ENCODE results near the gene ADARB1. TPM values are rescaled to one million over a fixed set of nuclear protein-coding genes. Genes with fewer than 3 reads are reported as not detected.

Gene ADARB1
- polyA plus RNA-seq, 4 donors: 1.1 to 8.3 (median 3.8) TPM

DNA sequence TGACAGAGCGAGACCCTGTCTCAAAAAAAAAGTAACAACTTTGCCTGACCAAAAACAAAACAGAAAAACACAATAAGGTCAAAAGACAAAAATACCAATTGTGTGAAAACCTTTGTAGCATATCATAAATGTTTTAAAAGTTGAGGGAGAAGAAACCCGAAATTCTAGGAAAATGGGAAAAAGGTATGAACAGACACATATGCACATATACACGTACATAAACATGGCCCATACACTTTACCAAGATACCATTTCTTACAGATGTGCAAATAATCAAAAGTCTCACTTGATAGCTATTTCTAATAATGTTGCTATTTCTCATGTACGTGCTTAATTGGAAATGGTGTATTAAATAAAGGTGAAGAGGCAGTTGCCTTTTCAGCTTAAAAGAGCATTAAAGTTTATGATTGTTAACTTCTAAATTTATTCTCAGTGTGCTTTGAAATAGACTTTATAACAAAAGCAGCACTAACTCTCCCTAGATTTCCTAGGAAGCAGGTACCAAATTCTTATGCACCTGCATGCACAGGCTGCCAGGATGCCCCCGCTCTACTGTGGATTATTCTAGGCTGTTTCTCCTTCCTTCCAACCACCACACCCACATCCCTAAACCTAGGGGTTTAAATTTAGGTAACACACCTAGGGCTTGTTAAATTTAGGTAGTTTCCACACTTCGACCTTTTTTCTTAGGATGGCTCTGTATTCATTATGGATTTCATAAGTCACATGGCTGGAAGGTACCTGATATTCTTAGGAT, 33.8 kb downstream of the ADARB1 start:
- no peak for FAIRE-seq
- no peak overlapping the region for H3K27ac ChIP-seq (ENCODE audit: low read depth in 1 of 3, low read length in 2 of 3)
- WGBS, 3 donors: 94 to 97% (median 97%) methylated on average over 6 of the region's 6 CpGs

DNA sequence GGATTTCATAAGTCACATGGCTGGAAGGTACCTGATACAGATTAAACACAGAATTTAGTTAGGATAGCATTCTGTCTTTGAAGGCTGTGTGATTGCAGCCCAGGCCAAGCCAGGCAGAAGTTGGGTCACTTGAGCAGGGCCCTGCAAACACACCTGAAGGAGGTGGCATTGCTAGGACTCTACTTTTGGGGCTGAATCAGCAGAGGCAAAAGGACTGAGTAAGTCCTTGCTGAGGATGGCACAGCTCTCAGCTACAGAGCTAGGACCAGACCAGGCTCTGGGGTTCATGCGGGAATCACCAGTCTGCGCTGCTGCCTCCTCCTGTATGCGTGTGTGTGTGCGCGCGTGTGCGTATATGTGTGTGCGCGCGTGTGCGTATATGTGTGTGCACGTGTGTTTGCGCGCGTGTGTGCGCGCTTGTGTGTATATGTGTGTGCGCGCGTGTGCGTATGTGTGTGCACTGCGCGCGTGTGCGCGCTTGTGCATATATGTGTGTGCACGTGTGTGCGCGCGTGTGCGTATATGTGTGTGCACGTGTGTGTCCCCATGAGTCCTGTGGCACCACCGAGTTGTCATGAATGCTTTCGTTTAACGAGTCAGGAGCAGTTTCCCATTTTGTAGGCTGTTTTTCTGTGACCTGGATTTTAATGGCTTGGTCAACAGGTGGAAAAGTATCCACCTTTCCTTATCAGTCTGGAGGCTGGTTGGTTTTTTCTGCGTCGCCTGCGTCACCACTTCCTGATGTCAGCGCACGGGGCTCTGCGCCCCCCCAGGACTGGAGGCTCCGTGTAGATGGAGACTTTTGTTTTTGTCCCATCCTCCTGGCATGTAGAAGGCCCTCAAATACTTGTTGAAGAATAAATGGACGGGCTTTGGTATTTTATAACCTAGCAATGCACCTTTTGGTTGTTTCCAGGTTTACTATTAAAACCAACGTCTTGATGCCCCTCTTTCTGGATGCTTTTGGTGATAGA, 34.7 kb downstream of the ADARB1 start:
- Histone ChIP-seq H3K27ac (ENCODE audit: low read depth in 1 of 3, low read length in 2 of 3) (peak overlapping the region in 1 of 3 donors; percentile 32), H3K36me3 (ENCODE audit: control insufficient read depth in 3 of 3, insufficient read depth in 2 of 3, low read depth in 1 of 3, low read length in 3 of 3) (no peaks in the 10 kb centered on the region), H3K4me1 (ENCODE audit: control insufficient read depth in 3 of 3, insufficient read depth in 2 of 3, low read depth in 1 of 3, low read length in 2 of 3) (no peaks in the 10 kb centered on the region), H3K4me3 (ENCODE audit: low read depth in 1 of 3, low read length in 3 of 3) (no peak overlapping the region), H3K27me3 (ENCODE audit: control insufficient read depth in 3 of 3, insufficient read depth in 3 of 3, low read length in 3 of 3) (no peaks in the 10 kb centered on the region), H3K9me3 (ENCODE audit: control insufficient read depth in 2 of 2, insufficient read depth in 1 of 2, low read depth in 1 of 2, low read length in 1 of 2) (no peaks in the 10 kb centered on the region)
- 87 to 92% (median 90%) methylated on average over 44 of the region's 44 CpGs for WGBS, 3 donors
- FAIRE-seq: no peak
- DNase-seq: no peak

More for the DNA sequence above, 33.8 kb downstream of the ADARB1 start:
- no peak overlapping the region for H3K4me3 ChIP-seq (ENCODE audit: low read depth in 1 of 3, low read length in 3 of 3)
- no peak for DNase-seq
- no peaks in the 10 kb centered on the region for H3K27me3 ChIP-seq (ENCODE audit: control insufficient read depth in 3 of 3, insufficient read depth in 3 of 3, low read length in 3 of 3)
- no peaks in the 10 kb centered on the region for H3K9me3 ChIP-seq (ENCODE audit: control insufficient read depth in 2 of 2, insufficient read depth in 1 of 2, low read depth in 1 of 2, low read length in 1 of 2)
- no peaks in the 10 kb centered on the region for H3K4me1 ChIP-seq (ENCODE audit: control insufficient read depth in 3 of 3, insufficient read depth in 2 of 3, low read depth in 1 of 3, low read length in 2 of 3)
- no peaks in the 10 kb centered on the region for H3K36me3 ChIP-seq (ENCODE audit: control insufficient read depth in 3 of 3, insufficient read depth in 2 of 3, low read depth in 1 of 3, low read length in 3 of 3)

DNA sequence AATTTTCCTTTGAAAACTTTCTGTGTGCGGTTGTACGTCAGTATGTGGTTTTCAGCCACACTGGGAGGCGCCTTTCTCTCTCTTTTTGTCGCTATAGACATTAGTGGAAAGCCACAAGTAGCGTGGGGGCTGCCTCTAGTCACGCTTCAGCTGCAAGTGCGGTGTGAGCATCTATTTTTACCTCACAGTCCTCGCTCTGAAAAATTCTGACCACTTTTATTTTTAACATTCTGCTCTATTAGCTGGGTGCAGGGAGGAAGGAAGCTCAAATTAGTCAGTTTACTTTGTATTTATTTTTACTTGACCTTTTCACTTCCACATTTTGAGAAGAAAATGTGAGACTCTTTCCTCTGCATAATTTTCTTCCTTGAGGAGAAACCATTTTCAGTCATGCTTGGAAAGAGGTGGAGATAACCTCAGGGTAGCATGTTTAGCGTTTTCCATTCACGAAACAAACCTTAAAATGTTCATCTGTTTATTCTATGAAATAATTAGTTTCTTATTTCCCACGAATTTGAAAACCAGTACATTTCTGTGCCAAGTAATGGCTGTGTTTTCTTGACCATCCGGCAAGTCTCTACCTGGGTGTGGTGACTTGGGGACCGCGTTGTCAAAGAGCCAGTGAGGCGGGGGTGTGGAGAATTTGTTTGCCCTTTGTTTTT, 35.6 kb downstream of the ADARB1 start:
- 51 to 75% (median 58%) methylated on average over 15 of the region's 15 CpGs for WGBS, 3 donors
- H3K4me3 ChIP-seq (ENCODE audit: low read depth in 1 of 3, low read length in 3 of 3): no peak overlapping the region
- H3K36me3 ChIP-seq (ENCODE audit: control insufficient read depth in 3 of 3, insufficient read depth in 2 of 3, low read depth in 1 of 3, low read length in 3 of 3): no peaks in the 10 kb centered on the region
- no peak for DNase-seq
- no peaks in the 10 kb centered on the region for H3K27me3 ChIP-seq (ENCODE audit: control insufficient read depth in 3 of 3, insufficient read depth in 3 of 3, low read length in 3 of 3)
- H3K9me3 ChIP-seq (ENCODE audit: control insufficient read depth in 2 of 2, insufficient read depth in 1 of 2, low read depth in 1 of 2, low read length in 1 of 2): no peaks in the 10 kb centered on the region
- FAIRE-seq: no peak
- H3K27ac ChIP-seq (ENCODE audit: low read depth in 1 of 3, low read length in 2 of 3): peak overlapping the region in 1 of 3 donors; percentile 32
- H3K4me1 ChIP-seq (ENCODE audit: control insufficient read depth in 3 of 3, insufficient read depth in 2 of 3, low read depth in 1 of 3, low read length in 2 of 3): no peaks in the 10 kb centered on the region

DNA sequence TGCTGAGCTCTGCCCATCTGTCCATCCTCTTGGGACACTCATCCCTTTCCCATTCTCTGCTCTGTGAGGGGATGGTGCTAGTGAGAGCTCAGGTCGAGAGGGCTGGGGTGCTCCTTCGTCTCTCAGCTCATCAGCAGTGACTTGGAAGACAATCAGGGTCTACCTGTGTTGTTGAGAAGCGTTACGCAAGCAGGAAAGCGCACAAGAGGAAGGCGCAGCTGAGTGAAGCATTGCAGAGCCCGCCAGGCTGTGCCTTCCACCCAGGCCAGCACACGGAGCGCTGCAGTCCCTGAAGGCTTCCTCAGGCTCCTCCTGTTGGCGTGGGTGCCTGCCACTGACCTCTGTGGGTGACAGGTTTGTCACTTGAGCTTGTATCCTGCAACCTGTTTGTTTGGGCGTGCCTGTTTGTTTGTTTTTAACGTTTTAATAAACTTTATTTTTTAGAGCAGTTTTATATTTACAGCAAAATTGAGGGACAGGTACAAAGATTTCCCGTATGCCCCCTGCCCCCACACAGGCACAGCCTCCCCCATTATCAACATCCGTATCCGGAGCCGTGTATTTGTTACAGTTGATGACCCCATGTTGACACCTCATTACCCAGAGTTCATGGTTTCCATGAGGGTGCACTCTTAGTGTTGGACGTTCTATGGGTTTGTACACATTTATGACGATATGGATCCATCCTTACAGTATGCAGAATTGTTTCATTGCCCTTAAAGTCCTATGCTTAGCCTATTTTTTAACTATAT, 36.7 kb downstream of the ADARB1 start:
- no peaks in the 10 kb centered on the region for H3K4me1 ChIP-seq (ENCODE audit: control insufficient read depth in 3 of 3, insufficient read depth in 2 of 3, low read depth in 1 of 3, low read length in 2 of 3)
- no peak for FAIRE-seq

DNA sequence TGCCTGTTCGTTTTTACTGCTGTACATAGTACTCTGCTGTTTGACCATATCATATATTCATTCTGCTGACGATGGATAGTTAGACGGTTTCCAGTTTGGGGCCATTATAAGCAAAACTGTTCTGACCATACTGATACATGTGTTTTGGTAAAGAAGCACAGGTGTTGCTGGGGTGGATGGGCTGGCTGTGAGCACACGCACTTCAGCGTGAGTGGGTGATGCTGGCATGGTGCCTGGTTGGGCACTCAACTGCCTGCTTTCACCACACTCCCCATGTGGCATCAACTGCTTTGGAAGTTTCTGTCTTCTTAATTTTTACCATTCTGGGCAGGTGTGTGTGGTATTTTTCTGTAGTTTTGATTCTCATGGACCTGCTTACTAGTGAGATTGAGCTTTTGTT, 37.3 kb downstream of the ADARB1 start:
- H3K4me1 ChIP-seq (ENCODE audit: control insufficient read depth in 3 of 3, insufficient read depth in 2 of 3, low read depth in 1 of 3, low read length in 2 of 3): no peaks in the 10 kb centered on the region
- 78 to 85% (median 84%) methylated on average over 5 of the region's 5 CpGs for WGBS, 3 donors
- H3K9me3 ChIP-seq (ENCODE audit: control insufficient read depth in 2 of 2, insufficient read depth in 1 of 2, low read depth in 1 of 2, low read length in 1 of 2): no peaks in the 10 kb centered on the region
- H3K4me3 ChIP-seq (ENCODE audit: low read depth in 1 of 3, low read length in 3 of 3): no peak overlapping the region
- FAIRE-seq (no peak), DNase-seq (no peak)
- H3K27me3 ChIP-seq (ENCODE audit: control insufficient read depth in 3 of 3, insufficient read depth in 3 of 3, low read length in 3 of 3): no peaks in the 10 kb centered on the region
- no peak overlapping the region for H3K27ac ChIP-seq (ENCODE audit: low read depth in 1 of 3, low read length in 2 of 3)
- no peaks in the 10 kb centered on the region for H3K36me3 ChIP-seq (ENCODE audit: control insufficient read depth in 3 of 3, insufficient read depth in 2 of 3, low read depth in 1 of 3, low read length in 3 of 3)

More for the DNA sequence above, 36.7 kb downstream of the ADARB1 start:
- DNase-seq: no peak
- Histone ChIP-seq H3K9me3 (ENCODE audit: control insufficient read depth in 2 of 2, insufficient read depth in 1 of 2, low read depth in 1 of 2, low read length in 1 of 2) (no peaks in the 10 kb centered on the region), H3K27me3 (ENCODE audit: control insufficient read depth in 3 of 3, insufficient read depth in 3 of 3, low read length in 3 of 3) (no peaks in the 10 kb centered on the region), H3K36me3 (ENCODE audit: control insufficient read depth in 3 of 3, insufficient read depth in 2 of 3, low read depth in 1 of 3, low read length in 3 of 3) (no peaks in the 10 kb centered on the region), H3K27ac (ENCODE audit: low read depth in 1 of 3, low read length in 2 of 3) (no peak overlapping the region), H3K4me3 (ENCODE audit: low read depth in 1 of 3, low read length in 3 of 3) (no peak overlapping the region)
- 74 to 79% (median 76%) methylated on average over 18 of the region's 18 CpGs for WGBS, 3 donors

DNA sequence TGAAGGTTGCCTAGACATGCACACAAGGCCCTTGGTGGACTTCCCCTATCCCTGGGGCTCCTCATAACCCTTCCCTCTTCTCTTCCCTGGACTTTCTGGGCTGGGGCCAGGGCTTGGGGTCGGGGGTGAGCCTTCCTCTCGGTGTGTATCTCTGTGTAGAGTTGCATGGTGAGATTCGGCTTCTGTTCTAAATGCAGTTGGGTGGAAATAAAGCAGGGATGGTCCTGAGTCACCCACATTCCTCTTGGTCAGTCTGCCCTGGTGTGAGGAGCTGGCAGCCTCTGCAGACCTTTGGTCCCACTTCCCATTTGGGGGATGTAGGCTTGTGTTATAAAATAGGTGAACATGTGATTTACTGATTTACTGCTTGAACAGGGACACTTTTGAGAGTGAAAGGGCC, 38.0 kb downstream of the ADARB1 start:
- DNase-seq (no peak), FAIRE-seq (no peak)
- WGBS, 3 donors: 73 to 82% (median 79%) methylated on average over 3 of the region's 3 CpGs
- no peaks in the 10 kb centered on the region for H3K36me3 ChIP-seq (ENCODE audit: control insufficient read depth in 3 of 3, insufficient read depth in 2 of 3, low read depth in 1 of 3, low read length in 3 of 3)
- no peaks in the 10 kb centered on the region for H3K4me1 ChIP-seq (ENCODE audit: control insufficient read depth in 3 of 3, insufficient read depth in 2 of 3, low read depth in 1 of 3, low read length in 2 of 3)
- H3K4me3 ChIP-seq (ENCODE audit: low read depth in 1 of 3, low read length in 3 of 3): no peak overlapping the region
- no peak overlapping the region for H3K27ac ChIP-seq (ENCODE audit: low read depth in 1 of 3, low read length in 2 of 3)
- no peaks in the 10 kb centered on the region for H3K9me3 ChIP-seq (ENCODE audit: control insufficient read depth in 2 of 2, insufficient read depth in 1 of 2, low read depth in 1 of 2, low read length in 1 of 2)
- H3K27me3 ChIP-seq (ENCODE audit: control insufficient read depth in 3 of 3, insufficient read depth in 3 of 3, low read length in 3 of 3): no peaks in the 10 kb centered on the region

DNA sequence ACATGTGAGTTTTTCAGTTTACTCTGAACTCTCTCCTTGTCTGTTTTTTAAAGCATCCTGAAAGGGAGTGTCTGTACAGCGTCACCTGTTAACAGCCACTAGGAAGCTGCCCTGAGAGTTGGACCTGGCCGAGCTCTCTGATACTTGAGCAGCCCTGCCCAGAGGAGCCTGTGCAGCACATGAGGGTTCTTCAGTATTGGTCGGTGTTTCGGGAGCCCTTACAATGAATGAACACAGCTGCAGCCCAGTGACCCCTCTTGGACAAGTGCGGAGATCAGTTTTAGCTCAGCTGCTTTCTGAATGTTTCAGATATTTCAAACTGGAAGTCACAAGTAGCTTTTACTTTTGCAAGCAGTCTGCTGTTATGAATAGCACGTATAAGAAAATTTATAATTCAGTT, 39.2 kb downstream of the ADARB1 start:
- H3K27ac ChIP-seq (ENCODE audit: low read depth in 1 of 3, low read length in 2 of 3): no peak overlapping the region
- no peaks in the 10 kb centered on the region for H3K36me3 ChIP-seq (ENCODE audit: control insufficient read depth in 3 of 3, insufficient read depth in 2 of 3, low read depth in 1 of 3, low read length in 3 of 3)
- H3K9me3 ChIP-seq (ENCODE audit: control insufficient read depth in 2 of 2, insufficient read depth in 1 of 2, low read depth in 1 of 2, low read length in 1 of 2): peaks cover 0 to 2% of the 10 kb centered on the region in 2 donors
- 81 to 90% (median 88%) methylated on average over 6 of the region's 6 CpGs for WGBS, 3 donors
- FAIRE-seq (no peak), DNase-seq (no peak)
- no peaks in the 10 kb centered on the region for H3K4me1 ChIP-seq (ENCODE audit: control insufficient read depth in 3 of 3, insufficient read depth in 2 of 3, low read depth in 1 of 3, low read length in 2 of 3)
- no peak overlapping the region for H3K4me3 ChIP-seq (ENCODE audit: low read depth in 1 of 3, low read length in 3 of 3)
- H3K27me3 ChIP-seq (ENCODE audit: control insufficient read depth in 3 of 3, insufficient read depth in 3 of 3, low read length in 3 of 3): no peaks in the 10 kb centered on the region

DNA sequence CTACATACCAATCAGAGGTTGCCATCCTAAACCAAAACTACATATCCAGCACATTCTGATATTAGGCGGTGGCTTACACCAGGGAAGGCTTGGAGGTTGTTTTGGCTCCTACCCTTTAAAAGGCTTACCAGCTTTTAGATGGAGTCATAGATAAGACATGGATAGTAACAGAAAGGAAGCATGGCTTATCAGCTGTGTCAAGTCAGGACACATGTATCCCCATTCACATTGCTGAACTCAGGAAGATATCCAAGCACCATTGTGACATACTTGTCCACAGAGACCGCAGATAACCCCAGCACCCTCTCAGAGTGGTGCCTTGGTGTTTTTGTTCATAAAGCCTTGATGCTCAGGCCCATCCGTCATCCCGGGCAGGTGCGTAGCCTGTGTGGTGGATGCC, 39.7 kb downstream of the ADARB1 start:
- FAIRE-seq: no peak
- H3K27ac ChIP-seq (ENCODE audit: low read depth in 1 of 3, low read length in 2 of 3): no peak overlapping the region
- 90 to 91% (median 90%) methylated on average over 5 of the region's 5 CpGs for WGBS, 3 donors

More for the DNA sequence above, 39.7 kb downstream of the ADARB1 start:
- Histone ChIP-seq H3K27me3 (ENCODE audit: control insufficient read depth in 3 of 3, insufficient read depth in 3 of 3, low read length in 3 of 3) (no peaks in the 10 kb centered on the region), H3K4me1 (ENCODE audit: control insufficient read depth in 3 of 3, insufficient read depth in 2 of 3, low read depth in 1 of 3, low read length in 2 of 3) (no peaks in the 10 kb centered on the region), H3K4me3 (ENCODE audit: low read depth in 1 of 3, low read length in 3 of 3) (no peak overlapping the region), H3K36me3 (ENCODE audit: control insufficient read depth in 3 of 3, insufficient read depth in 2 of 3, low read depth in 1 of 3, low read length in 3 of 3) (no peaks in the 10 kb centered on the region), H3K9me3 (ENCODE audit: control insufficient read depth in 2 of 2, insufficient read depth in 1 of 2, low read depth in 1 of 2, low read length in 1 of 2) (peaks cover 0 to 2% of the 10 kb centered on the region in 2 donors)
- no peak for DNase-seq
